Activated CD4-positive, alpha-beta T cell treated with anti-CD3 and anti-CD28 coated beads, Interleukin-2, amount 10 ng/mL, durations not matched to agents 7 days and 5 days (primary cell): ENCODE measurements around the gene CLDN22. TPM values are rescaled to one million over a fixed set of nuclear protein-coding genes. Genes with fewer than 3 reads are reported as not detected.

Experiments used
- CTCF ChIA-PET: fragments of 350-600 bp; sonication (Branson Sonifier 250); formaldehyde crosslinking; loops from one replicate; lab custom pipeline; 2021; ENCODE audit warnings: antibody characterized with exemption; lab: Charles Lee
- POLR2A ChIA-PET: fragments of 350-600 bp; sonication (Branson Sonifier 250); formaldehyde crosslinking; loops from one replicate; lab custom pipeline; 2021; ENCODE audit warnings: antibody characterized with exemption; lab: Charles Lee
- DNase-seq: peaks from one replicate; pipeline ENCODE4 v3.0.0-alpha.2; 2020
- H3K27ac Mint-ChIP-seq: one replicate; pipeline ENCODE4 v1.8.0; 2021; ENCODE audit warnings: mild to moderate bottlenecking, moderate library complexity, mixed read lengths
- H3K27me3 Mint-ChIP-seq: one replicate; pipeline ENCODE4 v1.8.0; 2021; ENCODE audit warnings: mixed read lengths
- H3K36me3 Mint-ChIP-seq: one replicate; pipeline ENCODE4 v1.8.0; 2021; ENCODE audit warnings: low read depth, mixed read lengths
- H3K4me1 Mint-ChIP-seq: one replicate; pipeline ENCODE4 v1.8.0; 2021; ENCODE audit warnings: mixed read lengths
- H3K4me3 Mint-ChIP-seq: one replicate; pipeline ENCODE4 v1.8.0; 2021; ENCODE audit warnings: mild to moderate bottlenecking, moderate library complexity, mixed read lengths
- H3K9me3 Mint-ChIP-seq: one replicate; pipeline ENCODE4 v1.8.0; 2021; ENCODE audit warnings: mixed read lengths
- total RNA-seq, 2 experiments: library from RNA; stranded (reverse); gene quantifications; one replicate each; pipeline ENCODE4 v1.2.3, GENCODE V29; 2021

The CLDN22 gene
- total RNA-seq, 2 experiments from 2014 or later = not detected

- H3K4me1 Mint-ChIP-seq = peaks cover 3% of the 10 kb centered on the region
- no peak overlapping the region for H3K4me3 Mint-ChIP-seq
- POLR2A ChIA-PET = no interaction called here
- H3K27me3 Mint-ChIP-seq = peaks cover 3% of the 10 kb centered on the region
- H3K36me3 Mint-ChIP-seq = no peaks in the 10 kb centered on the region
- no peak overlapping the region for H3K27ac Mint-ChIP-seq
- H3K9me3 Mint-ChIP-seq = no peaks in the 10 kb centered on the region
- DNase-seq = no peak
- CTCF ChIA-PET = no interaction called here
Observed at GRCh38 chr4:183354219-183354618, 34.1 kb upstream of the CLDN22 start.

- Mint-ChIP-seq H3K36me3 (no peaks in the 10 kb centered on the region), H3K4me1 (peaks cover 9% of the 10 kb centered on the region), H3K9me3 (no peaks in the 10 kb centered on the region), H3K4me3 (no peak overlapping the region), H3K27ac (no peak overlapping the region), H3K27me3 (peaks cover 3% of the 10 kb centered on the region)
- POLR2A ChIA-PET = no interaction called here
- no peak for DNase-seq
- CTCF ChIA-PET = no interaction called here
Observed at GRCh38 chr4:183353557-183353956, 33.5 kb upstream of the CLDN22 start.

GRCh38 chr4:183352546-183352945 lies 32.5 kb upstream of the CLDN22 start:
- H3K27ac Mint-ChIP-seq = no peak overlapping the region
- no peaks in the 10 kb centered on the region for H3K36me3 Mint-ChIP-seq
- ChIA-PET CTCF (no interaction called here), POLR2A (no interaction called here)
- H3K27me3 Mint-ChIP-seq = peaks cover 3% of the 10 kb centered on the region
- peaks cover 12% of the 10 kb centered on the region for H3K4me1 Mint-ChIP-seq
- H3K4me3 Mint-ChIP-seq = no peak overlapping the region
- no peak for DNase-seq
- H3K9me3 Mint-ChIP-seq = no peaks in the 10 kb centered on the region

GRCh38 chr4:183350317-183351071 lies 30.4 kb upstream of the CLDN22 start:
- Mint-ChIP-seq H3K27ac (no peak overlapping the region), H3K4me1 (peaks cover 12% of the 10 kb centered on the region), H3K4me3 (no peak overlapping the region), H3K27me3 (peaks cover 3% of the 10 kb centered on the region), H3K9me3 (no peaks in the 10 kb centered on the region), H3K36me3 (no peaks in the 10 kb centered on the region)
- ChIA-PET POLR2A (no interaction called here), CTCF (interaction anchor here (0.6 kb wide), 1 partner anchor 1298 kb away, joined by 4 read pairs; no protein-coding TSS in a partner anchor)
- no peak for DNase-seq

GRCh38 chr4:183349673-183350072 lies 29.6 kb upstream of the CLDN22 start:
- no peak for DNase-seq
- Mint-ChIP-seq H3K36me3 (no peaks in the 10 kb centered on the region), H3K27ac (no peak overlapping the region), H3K4me1 (peaks cover 12% of the 10 kb centered on the region), H3K9me3 (no peaks in the 10 kb centered on the region), H3K27me3 (peaks cover 3% of the 10 kb centered on the region), H3K4me3 (no peak overlapping the region)
- POLR2A ChIA-PET = no interaction called here
- CTCF ChIA-PET = no interaction called here

- Mint-ChIP-seq H3K4me3 (no peak overlapping the region), H3K36me3 (no peaks in the 10 kb centered on the region), H3K27ac (no peak overlapping the region), H3K4me1 (peaks cover 12% of the 10 kb centered on the region), H3K9me3 (no peaks in the 10 kb centered on the region), H3K27me3 (peaks cover 8% of the 10 kb centered on the region)
- ChIA-PET POLR2A (no interaction called here), CTCF (no interaction called here)
- peak; percentile 22 for DNase-seq
Observed at GRCh38 chr4:183348706-183349659, 28.9 kb upstream of the CLDN22 start.

GRCh38 chr4:183348136-183348535 lies 28.1 kb upstream of the CLDN22 start:
- Mint-ChIP-seq H3K36me3 (no peaks in the 10 kb centered on the region), H3K27ac (no peak overlapping the region), H3K9me3 (no peaks in the 10 kb centered on the region), H3K27me3 (peaks cover 10% of the 10 kb centered on the region), H3K4me1 (peaks cover 12% of the 10 kb centered on the region), H3K4me3 (no peak overlapping the region)
- ChIA-PET POLR2A (no interaction called here), CTCF (no interaction called here)
- DNase-seq = no peak

GRCh38 chr4:183347566-183347965 lies 27.5 kb upstream of the CLDN22 start:
- Mint-ChIP-seq H3K27me3 (peaks cover 12% of the 10 kb centered on the region), H3K4me3 (no peak overlapping the region), H3K4me1 (peaks cover 12% of the 10 kb centered on the region), H3K9me3 (no peaks in the 10 kb centered on the region), H3K27ac (no peak overlapping the region), H3K36me3 (no peaks in the 10 kb centered on the region)
- ChIA-PET CTCF (interaction anchor here (1.1 kb wide), 1 partner anchor 16 kb away, joined by 3 read pairs; no protein-coding TSS in a partner anchor), POLR2A (no interaction called here)
- DNase-seq = no peak

GRCh38 chr4:183347146-183347545 lies 27.1 kb upstream of the CLDN22 start:
- H3K27me3 Mint-ChIP-seq = peaks cover 14% of the 10 kb centered on the region
- POLR2A ChIA-PET = no interaction called here

GRCh38 chr4:183345261-183345660 lies 25.2 kb upstream of the CLDN22 start:
- POLR2A ChIA-PET = no interaction called here
- no peaks in the 10 kb centered on the region for H3K36me3 Mint-ChIP-seq
- CTCF ChIA-PET = no interaction called here
- no peak for DNase-seq
- H3K9me3 Mint-ChIP-seq = no peaks in the 10 kb centered on the region
- H3K27me3 Mint-ChIP-seq = peaks cover 18% of the 10 kb centered on the region
- no peak overlapping the region for H3K4me3 Mint-ChIP-seq
- peaks cover 12% of the 10 kb centered on the region for H3K4me1 Mint-ChIP-seq
- no peak overlapping the region for H3K27ac Mint-ChIP-seq

More at GRCh38 chr4:183347146-183347545, 27.1 kb upstream of the CLDN22 start:
- H3K4me1 Mint-ChIP-seq = peaks cover 12% of the 10 kb centered on the region
- CTCF ChIA-PET = interaction anchor here (1.1 kb wide), 1 partner anchor 16 kb away, joined by 3 read pairs; no protein-coding TSS in a partner anchor
- H3K9me3 Mint-ChIP-seq = no peaks in the 10 kb centered on the region
- H3K36me3 Mint-ChIP-seq = no peaks in the 10 kb centered on the region
- DNase-seq = no peak
- no peak overlapping the region for H3K27ac Mint-ChIP-seq
- no peak overlapping the region for H3K4me3 Mint-ChIP-seq

GRCh38 chr4:183344523-183345255 lies 24.6 kb upstream of the CLDN22 start:
- DNase-seq = no peak
- Mint-ChIP-seq H3K27me3 (peaks cover 20% of the 10 kb centered on the region), H3K4me3 (no peak overlapping the region), H3K27ac (no peak overlapping the region), H3K9me3 (no peaks in the 10 kb centered on the region), H3K36me3 (no peaks in the 10 kb centered on the region), H3K4me1 (peaks cover 12% of the 10 kb centered on the region)
- ChIA-PET POLR2A (no interaction called here), CTCF (no interaction called here)

- Mint-ChIP-seq H3K9me3 (no peaks in the 10 kb centered on the region), H3K27ac (no peak overlapping the region), H3K4me1 (peaks cover 4% of the 10 kb centered on the region), H3K36me3 (no peaks in the 10 kb centered on the region), H3K4me3 (no peak overlapping the region), H3K27me3 (peaks cover 20% of the 10 kb centered on the region)
- no peak for DNase-seq
- ChIA-PET POLR2A (no interaction called here), CTCF (no interaction called here)
Observed at GRCh38 chr4:183343730-183344129, 23.7 kb upstream of the CLDN22 start.
